Activated CD8-positive, alpha-beta memory T cell treated with anti-CD3 and anti-CD28 coated beads for 48 hours (primary cell): Measurements from ENCODE around the gene UBE2B.
"Not testable (repeated sequence)": the region's sequence is repeated elsewhere in the genome, so short reads cannot be mapped to it uniquely, and the experiment has no call there.

Experiments
- DNase-seq, 3 experiments: peaks; one replicate each; pipeline ENCODE4 v3.0.0-alpha.2; 2020; ENCODE audit warnings: low read depth in 2 of 3, low spot score in 2 of 3

Gene UBE2B

DNA sequence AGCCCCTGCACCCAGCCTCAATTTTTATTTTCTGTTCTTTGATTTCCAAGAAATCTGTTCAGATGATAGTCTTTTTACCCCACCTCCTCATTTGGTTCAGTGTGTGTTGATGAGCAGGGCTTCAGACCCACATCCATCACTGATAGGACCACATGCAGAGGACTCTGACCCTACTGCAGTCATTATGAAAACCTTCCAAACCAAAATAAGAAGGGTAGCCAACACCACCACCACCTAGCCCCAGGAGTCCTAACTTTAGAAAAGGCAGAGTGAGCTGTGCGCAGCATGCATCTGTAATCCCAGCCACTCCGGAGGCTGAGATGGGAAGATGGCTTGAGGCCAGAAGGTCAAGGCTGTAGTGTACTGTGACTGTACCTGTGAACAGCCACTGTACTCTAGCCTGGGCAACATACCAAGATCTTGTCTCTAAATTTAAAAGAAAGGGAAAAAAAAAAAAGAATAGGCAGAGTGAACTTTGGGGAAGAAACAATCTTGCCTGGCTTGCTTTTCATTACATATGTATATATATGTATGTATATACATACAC is 27.3 kb downstream of the UBE2B start:
- DNase-seq: no peak

GRCh38 chr5:134403951-134404350 is 32.6 kb downstream of the UBE2B start:
- no peak for DNase-seq

- DNase-seq: no peak
Measured at GRCh38 chr5:134406390-134406789, 35.0 kb downstream of the UBE2B start.

DNA sequence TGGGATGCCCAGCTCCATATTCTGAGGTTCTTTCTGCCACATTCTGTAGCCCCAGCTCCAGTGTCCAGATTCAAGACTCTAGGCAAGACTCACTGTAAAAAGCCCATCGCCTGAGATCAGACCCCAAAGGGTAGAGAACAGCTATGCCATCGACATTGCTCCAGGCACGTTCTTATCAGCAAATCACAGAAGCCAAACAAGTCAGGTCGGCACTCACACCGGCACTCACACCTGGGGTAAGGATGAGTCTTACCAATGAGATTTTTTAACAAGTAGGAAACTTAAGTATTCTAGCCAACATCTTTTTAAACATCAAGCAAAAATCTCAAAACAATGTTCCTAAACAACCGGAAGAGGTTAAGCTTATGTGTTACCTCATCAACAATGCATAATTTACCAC is 38.0 kb downstream of the UBE2B start:
- no peak for DNase-seq

GRCh38 chr5:134410822-134411221 is 39.5 kb downstream of the UBE2B start:
- no peak for DNase-seq

DNA sequence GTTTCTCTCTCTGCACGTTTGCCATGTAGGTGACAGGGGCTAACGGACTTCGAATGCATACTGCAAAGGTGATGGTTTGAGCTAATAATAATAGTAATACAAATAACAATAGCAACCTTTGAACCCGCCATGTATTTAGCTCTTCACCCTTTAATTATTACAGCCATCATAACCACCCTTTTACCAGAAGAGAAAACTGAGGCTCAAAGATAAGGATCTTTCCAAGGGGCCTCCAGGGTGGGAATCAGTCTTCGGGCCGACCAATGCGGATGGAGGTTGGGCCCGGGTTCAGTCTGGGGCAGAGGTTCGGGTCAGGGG is 39.8 kb downstream of the UBE2B start:
- DNase-seq: no peak

DNA sequence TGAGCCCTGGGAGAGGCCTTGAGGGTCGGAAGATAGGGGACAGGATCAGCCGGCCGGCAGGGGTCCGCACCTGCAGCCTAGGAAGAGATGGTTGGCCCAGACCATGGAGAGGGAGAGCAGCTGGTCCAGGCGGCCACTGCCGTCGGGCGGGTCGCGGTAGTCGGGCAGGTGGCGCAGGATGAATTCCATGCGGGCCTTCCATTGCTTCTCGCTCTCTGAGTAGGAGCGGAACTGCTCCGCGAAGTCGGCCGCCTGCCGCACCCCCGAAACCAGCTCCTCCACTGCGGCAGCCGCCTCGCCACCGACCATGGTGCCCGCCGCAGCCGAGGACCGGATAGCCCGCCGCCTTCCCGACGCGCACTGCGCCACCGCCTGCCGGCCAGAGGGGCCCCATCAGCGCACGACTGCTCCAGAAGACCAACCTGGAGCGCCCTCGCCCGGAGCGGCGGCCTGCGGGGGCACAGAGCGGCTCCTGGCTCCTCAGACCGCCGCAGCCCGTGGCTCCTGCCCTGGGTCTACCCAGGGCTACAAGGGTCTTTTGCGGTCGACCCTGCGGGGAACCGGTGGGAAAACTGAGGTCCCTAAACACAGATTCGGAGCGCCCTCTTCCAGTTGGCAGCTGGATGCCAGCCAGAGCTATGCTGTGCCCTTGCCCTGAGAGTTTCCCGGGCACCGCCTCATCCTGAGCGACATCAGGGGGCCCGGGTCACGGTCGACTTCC is 40.3 kb downstream of the UBE2B start, which contains the start of gene CDKN2AIPNL:
Gene CDKN2AIPNL (minus strand): TSS at position 336 of the 721 bp plus-strand sequence. CDS start 27 bp downstream, at position 309.
- peak; percentile 78 to 83 (median 79) for DNase-seq

DNA sequence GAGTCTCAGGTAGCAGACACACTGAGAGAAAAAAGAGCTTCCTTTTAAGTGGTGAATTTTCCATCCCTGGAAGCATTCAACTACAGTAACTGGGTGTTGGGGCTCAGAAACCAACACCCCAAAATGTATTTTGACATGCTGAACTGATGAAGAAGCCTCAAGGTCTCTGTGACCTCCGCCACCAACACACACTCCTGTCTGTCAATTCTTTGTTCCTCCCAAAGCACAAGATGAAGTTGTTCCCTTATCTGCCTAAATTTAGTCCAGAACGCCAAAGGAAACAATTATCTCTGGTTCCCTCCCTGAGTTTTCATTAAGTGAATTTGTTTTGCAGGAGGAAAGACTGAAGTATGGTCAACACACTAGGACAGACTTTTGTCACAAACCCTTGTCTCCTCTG is 41.7 kb downstream of the UBE2B start:
- DNase-seq: no peak

DNA sequence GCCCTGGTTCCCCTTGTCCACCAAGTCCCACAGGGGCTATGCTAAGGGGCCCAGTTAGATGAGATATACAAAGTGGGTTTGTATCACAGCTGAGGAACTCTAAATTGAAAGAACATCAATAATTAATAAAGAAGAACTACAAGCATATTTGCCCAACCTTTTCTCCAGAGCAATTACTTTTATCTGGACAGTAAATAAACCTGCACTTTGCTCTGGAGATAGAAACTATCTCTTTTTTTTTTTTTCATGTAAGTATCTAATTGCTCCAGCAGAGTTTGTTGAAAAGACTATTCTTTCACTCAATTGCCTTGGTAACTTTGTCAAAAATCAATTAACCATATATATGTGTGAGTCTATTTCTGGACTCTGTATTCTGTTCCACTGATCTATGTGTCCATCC is 46.3 kb downstream of the UBE2B start:
- DNase-seq: no peak

- no peak for DNase-seq
Measured at GRCh38 chr5:134418958-134419357, 47.6 kb downstream of the UBE2B start.

GRCh38 chr5:134420343-134420742 is 49.0 kb downstream of the UBE2B start:
- DNase-seq: no peak

DNA sequence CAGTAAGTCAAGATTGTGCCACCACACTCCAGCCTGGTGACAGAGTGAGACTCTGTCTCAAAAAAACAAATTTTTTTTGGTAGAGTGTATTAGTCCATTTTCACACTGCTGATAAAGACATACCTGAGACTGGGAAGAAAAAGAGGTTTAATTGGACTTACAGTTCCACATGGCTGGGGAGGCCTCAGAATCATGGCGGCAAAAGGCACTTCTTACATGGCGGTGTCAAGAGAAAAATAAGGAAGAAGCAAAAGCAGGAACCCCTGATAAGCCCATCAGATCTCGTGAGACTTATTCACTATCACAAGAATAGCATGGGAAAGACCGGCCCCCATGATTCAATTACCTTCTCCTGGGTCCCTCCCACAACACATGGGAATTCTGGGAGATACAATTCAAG is 49.7 kb downstream of the UBE2B start:
- DNase-seq: not testable (repeated sequence)

DNA sequence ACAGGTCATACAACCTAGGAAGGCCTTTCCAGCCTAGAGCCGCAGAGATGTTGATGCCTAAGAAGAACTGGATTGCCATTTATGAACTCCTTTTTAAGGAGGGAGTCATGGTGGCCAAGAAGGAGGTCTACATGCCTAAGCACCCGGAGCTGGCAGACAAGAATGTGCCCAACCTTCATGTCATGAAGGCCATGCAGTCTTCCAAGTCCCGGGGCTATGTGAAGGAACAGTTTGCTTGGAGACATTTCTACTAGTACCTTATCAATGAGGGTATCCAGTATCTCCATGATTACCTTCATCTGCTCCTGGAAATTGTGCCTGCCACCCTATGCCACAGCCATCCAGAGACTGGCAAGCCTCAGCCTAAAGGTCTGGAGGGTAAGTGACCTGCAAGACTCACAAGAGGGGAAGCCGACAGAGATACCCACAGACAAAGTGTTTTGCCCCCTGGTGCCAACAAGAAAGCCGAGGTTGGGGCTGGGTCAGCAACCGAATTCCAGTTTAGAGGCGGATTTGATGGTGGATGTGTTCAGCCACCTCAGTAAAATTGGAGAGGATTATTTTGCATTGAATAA is 51.5 kb downstream of the UBE2B start:
- no peak for DNase-seq

DNA sequence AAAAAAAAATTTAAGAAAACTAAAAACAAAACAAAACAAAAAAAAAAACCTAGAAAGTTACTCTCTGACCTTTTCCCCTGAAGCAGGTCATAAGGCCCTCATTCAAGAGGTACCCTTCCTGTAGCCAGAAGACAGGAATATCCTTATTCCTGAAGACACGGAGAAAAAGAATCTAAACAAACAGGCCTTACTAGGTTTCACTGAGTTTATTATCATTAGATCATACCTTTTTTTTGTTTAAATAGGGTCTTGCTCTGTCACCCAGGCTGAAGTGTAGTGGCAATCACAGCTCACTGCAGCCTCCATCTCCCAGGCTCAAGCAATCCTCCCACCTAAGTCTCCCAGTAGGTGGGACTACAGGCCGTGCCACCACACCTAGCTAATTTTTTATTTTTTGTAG is 52.0 kb downstream of the UBE2B start:
- no peak for DNase-seq

- DNase-seq: no peak
Measured at GRCh38 chr5:134426361-134426760, 55.0 kb downstream of the UBE2B start.

DNA sequence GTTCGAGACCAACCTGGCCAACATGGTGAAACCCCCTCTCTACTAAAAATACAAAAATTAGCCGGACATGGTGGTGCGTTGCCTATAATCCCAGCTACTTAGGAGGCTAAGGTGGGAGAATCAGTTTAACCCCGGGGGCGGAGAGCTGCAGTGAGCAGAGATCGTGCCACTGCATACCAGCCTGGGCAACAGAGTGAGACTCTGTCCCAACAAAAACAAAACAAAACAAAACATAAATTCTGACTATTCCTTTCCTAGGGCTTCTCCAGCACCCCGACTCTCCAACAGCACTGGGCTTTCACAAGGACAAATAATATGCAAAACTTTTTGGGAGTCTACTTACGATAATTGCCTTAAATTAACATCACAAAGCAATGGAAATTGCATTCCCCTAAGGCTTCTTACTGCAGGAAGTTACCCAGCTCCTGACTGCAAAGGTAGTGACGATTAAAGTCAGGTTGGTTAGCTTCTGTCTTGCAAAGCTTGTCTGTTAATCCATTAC is 56.2 kb downstream of the UBE2B start:
- no peak for DNase-seq

GRCh38 chr5:134430001-134430569 is 58.7 kb downstream of the UBE2B start:
- DNase-seq: no peak

DNA sequence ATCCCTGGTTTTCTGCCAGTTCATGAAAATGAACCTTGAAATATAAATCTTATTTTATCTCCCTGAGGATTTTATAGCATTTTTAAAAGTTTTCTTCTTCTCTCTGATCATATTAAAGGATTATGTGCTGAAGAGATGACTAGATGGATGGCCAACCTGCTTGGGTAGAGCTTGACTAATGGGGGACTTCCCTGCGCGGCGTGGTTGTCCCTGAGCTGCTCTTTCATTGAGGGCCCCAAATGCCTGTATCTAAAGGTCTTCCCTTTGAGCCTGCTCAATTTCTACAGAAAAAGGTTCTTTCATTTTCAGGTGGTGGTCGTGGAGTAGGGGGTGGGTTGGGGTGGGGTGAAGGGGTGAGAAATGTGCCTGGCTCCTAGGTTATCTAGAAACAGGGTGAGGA is 60.8 kb downstream of the UBE2B start:
- DNase-seq: no peak

- DNase-seq: no peak
Measured at GRCh38 chr5:134432677-134433359, 61.4 kb downstream of the UBE2B start.

GRCh38 chr5:134435560-134435959 is 64.2 kb downstream of the UBE2B start:
- DNase-seq: no peak

- DNase-seq: peak in 2 of 3 experiments; percentile 22 to 30
Measured at GRCh38 chr5:134436523-134437339, 65.4 kb downstream of the UBE2B start.
